HFF-Myc (cell line): ENCODE data around the gene OR51F2.
"Not testable (repeated sequence)": the region's sequence is repeated elsewhere in the genome, so short reads cannot be mapped to it uniquely, and the experiment has no call there.

Source experiments
- DNase-seq: peaks from one replicate; pipeline ENCODE4 v3.0.0-alpha.2; 2011; ENCODE audit warnings: low read depth; ENCODE audit errors: extremely low read depth
- H3K4me3 ChIP-seq: replicated peaks from 2 replicates; pipeline ENCODE4 v1.5.1; 2011; ENCODE audit warnings: low read depth, mild to moderate bottlenecking, control low read depth, low read length
- TF ChIP-seq, protein P1 (sequence below): IDR thresholded peaks from 2 replicates; pipeline ENCODE4 v1.5.1; 2012; ENCODE audit warnings: mild to moderate bottlenecking, low read depth, low read length, control low read depth; ENCODE audit errors: missing control alignments

The OR51F2 gene

GRCh38 chr11:4851033-4851432 lies 29.9 kb downstream of the OR51F2 start:
- TF ChIP-seq, protein P1, sequence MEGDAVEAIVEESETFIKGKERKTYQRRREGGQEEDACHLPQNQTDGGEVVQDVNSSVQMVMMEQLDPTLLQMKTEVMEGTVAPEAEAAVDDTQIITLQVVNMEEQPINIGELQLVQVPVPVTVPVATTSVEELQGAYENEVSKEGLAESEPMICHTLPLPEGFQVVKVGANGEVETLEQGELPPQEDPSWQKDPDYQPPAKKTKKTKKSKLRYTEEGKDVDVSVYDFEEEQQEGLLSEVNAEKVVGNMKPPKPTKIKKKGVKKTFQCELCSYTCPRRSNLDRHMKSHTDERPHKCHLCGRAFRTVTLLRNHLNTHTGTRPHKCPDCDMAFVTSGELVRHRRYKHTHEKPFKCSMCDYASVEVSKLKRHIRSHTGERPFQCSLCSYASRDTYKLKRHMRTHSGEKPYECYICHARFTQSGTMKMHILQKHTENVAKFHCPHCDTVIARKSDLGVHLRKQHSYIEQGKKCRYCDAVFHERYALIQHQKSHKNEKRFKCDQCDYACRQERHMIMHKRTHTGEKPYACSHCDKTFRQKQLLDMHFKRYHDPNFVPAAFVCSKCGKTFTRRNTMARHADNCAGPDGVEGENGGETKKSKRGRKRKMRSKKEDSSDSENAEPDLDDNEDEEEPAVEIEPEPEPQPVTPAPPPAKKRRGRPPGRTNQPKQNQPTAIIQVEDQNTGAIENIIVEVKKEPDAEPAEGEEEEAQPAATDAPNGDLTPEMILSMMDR = no peak
- H3K4me3 ChIP-seq = no peak overlapping the region
- no peak for DNase-seq

- not testable (repeated sequence) for H3K4me3 ChIP-seq, DNase-seq
Observed at GRCh38 chr11:4854286-4854685, 33.2 kb downstream of the OR51F2 start.

- TF ChIP-seq, protein P1 = no peak
- no peak overlapping the region for H3K4me3 ChIP-seq
- no peak for DNase-seq
Observed at GRCh38 chr11:4862447-4863236, 41.5 kb downstream of the OR51F2 start.

GRCh38 chr11:4863876-4864275 lies 42.8 kb downstream of the OR51F2 start:
- no peak overlapping the region for H3K4me3 ChIP-seq
- TF ChIP-seq, protein P1 = no peak
- no peak for DNase-seq

- TF ChIP-seq, protein P1 = no peak
- no peak for DNase-seq
- H3K4me3 ChIP-seq = no peak overlapping the region
Observed at GRCh38 chr11:4865855-4866254, 44.7 kb downstream of the OR51F2 start.
